HG03060 (cell line): ENCODE data around the gene CCDC141.
"Not testable (repeated sequence)": the region's sequence is repeated elsewhere in the genome, so short reads cannot be mapped to it uniquely, and the experiment has no call there.

Source experiments
- ATAC-seq: cut with Tn5 transposase; IDR thresholded peaks from one replicate; pipeline ENCODE4 v1.9.1; 2021; ENCODE audit warnings: low read depth, moderate number of reproducible peaks; ENCODE audit not compliant: unreplicated experiment

The CCDC141 gene

DNA sequence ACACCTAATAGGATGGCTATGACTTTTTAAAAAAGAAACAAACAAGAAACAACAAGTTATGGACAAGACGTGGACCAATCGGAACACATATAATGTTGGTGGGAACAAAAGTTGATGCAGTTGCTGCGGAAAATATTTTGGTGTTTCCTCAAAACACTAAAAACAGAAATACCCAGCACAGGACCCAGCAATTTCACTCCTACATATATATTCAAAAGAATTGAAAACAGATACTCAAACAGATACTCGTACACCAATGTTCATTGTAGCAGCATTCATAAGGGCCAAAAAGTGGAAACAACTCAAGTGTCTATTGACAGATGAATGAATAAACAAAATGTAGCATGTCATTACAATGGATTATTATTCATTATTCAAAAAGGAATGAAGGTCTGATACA lies 12.1 kb downstream of the CCDC141 start:
- no peak for ATAC-seq

DNA sequence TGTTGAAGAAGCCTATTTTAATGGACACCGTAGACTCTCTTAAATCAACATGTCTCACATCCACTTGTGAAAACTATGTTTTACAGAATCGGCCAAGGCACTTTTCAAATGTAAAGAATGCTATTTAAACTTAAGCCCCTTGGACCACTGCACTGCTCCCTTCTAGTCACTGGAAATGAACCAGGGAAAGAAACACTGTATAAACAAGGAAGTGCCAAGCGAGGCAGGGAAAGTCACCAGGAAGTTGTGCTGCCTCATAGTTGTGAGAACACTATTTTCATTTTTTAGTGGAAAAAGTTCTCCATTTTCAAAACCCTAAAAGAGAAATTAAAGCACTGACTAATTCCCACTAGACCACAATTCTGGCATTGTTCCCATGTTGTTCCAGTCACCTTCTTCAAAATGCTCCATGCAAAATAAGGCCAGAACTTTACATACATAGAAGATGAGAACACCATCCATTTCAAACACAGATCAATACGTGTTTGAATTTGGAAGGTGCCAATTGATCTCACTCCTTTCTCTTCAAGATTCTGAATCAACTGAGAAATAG lies 13.5 kb downstream of the CCDC141 start:
- ATAC-seq, result no peak

DNA sequence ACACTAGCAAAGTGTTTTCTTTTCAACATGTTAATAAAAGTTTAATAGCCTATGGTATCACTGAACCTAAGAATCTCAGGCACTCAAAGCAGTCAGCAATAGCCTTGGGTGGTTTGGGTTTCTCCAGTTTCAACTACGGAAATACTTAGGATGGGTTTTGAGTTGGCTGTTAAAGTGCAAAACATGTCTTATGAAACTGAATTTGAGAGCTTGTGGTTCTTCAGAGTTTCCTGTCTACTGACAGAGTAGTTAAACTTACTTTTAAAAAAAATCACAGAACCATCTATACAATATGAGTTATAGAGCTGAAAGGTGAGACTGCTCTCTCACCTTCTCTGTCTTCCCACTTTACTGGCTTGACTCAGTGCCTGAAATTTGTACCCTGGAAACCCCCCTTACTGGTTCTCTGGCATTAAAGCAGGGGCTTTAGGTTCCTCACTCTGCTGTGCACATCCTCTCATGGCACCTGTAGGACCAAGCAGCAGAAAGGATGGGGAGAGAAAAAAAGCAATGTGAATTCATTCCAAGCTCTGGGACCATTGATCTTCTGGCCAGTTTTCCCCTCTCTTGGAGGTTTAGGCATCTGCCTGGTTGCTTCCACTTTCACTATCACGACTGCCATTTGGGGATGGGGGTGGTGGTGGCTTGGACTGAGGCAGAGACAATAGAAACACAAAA lies 18.1 kb downstream of the CCDC141 start:
- ATAC-seq, result peak; percentile 98

DNA sequence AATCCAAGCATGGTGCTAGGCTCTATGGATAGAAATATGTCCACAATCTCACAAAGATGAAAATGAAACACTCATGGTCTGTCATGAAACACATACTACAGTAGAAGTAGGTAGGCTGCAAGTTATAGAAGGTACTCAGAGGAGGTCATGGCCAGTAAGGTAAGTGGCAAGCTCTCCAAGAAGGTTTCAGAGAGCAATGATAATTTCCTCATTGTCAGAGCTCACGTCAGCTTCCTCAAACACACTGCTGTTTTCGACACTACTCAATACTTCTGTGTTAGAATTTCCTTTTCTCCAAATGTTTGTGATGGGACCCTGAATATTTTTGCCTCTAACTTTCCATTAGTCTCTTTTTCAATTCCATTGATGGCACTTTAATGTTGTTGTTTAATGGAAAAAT lies 25.5 kb downstream of the CCDC141 start:
- ATAC-seq, result no peak

DNA sequence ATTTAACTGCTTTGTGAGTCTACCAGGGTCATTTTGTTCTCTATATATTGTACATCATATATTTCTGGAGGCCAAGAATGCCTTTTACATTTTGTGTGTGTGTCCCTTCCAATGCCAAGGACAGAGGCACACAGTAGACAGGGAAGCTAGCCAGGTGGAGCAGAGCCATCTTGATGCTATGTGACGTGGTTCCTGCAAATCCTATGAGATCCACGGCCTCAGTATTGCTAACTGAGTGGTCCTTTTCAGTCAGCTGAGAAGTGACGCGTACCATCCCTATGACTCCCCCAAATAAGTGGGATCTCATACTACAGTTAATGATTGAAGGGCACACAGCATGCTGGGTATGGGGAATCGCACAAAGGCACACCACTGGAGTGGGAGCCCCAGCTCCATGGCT lies 27.3 kb downstream of the CCDC141 start:
- ATAC-seq, result no peak

DNA sequence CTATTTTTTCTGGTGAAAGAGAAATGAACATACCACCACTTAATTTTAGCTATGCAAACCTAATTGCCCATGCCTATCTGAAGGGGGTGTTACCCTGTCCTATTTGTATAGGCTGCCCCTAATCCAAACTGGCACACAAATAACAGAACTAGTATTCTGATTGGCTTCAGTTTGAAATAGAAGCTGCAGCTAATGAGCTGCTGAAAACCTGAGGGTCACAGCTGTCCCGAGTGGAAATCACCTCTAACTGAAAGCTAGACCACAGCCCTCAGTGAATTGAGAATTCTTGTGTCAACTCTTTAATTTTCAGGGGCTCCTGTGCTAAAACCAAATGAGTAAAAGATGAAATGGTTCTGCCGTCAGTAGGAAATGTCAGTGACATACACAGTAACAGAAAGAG lies 28.7 kb downstream of the CCDC141 start:
- ATAC-seq, result peak; percentile 66

DNA sequence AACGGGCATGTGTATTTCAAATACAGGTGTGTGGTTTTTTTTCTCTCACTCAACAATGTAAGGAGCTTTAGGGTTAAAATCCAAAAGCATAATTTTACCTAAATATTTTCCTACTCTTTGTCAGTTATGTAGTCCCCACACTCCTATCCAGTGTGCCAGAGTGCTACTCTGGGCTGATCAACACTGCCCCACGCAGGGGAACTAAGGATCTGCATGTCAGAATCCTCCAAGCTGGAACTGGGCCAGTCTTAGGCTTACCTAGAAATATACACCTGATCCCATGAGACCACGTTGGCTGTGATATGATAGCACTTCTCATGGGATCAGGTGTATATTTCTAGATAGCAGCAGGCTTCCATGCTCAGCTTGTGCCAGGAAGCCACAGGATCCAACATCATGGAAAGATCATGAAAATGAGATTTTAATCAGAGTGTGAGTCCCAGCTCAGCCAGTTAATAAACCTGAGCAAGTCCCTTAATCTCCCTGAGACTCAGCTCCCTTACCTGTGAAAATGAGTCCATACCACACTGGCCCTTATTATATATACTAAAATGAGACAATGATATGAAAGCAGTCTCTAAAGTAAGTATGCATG lies 29.7 kb downstream of the CCDC141 start:
- ATAC-seq, result peak; percentile 67

DNA sequence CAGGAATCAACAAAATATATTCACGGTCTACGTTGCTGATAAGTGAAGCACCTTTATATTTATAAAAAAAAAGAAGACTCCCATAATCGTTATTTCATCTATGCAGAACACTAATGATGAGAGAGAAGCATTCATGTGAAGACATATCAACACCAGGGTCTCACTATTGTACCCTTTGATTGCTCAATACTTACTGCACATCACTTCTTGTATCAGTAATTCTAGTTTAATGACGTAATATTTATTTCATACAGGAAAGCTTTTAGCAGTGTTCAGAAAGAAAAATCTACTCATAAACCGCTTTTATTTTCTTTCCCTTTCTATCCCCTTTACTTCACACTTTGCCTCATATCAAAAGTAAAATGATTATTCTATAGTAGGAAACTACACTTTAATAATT lies 30.7 kb downstream of the CCDC141 start:
- ATAC-seq, result no peak

DNA sequence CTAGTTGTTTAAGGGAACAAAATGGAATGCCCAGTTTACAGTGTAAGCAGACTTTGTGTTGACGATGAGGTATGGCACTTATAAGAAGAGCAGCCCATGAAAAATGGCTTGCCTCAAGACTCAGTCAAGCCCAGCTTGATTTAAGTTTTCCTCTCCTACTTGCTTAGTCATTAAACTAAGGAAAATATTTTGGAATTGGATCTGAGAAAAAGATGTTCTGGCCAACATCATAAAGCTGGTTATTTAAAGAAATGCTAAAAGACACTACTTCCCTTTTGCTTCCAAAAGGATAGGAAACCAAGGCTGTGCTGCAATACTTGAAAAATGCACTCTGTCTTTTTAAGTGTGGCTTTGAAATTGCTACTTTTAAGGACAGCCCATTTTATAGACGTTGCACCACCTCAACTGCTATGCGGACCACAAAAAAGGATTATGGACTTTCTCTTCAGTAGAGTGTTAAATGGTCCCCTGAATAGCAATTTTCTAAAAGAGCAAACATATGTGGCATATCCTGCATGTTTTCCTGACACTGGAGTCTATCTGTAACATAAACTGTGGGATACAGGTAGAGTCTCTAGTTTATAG lies 32.1 kb downstream of the CCDC141 start:
- no peak for ATAC-seq

DNA sequence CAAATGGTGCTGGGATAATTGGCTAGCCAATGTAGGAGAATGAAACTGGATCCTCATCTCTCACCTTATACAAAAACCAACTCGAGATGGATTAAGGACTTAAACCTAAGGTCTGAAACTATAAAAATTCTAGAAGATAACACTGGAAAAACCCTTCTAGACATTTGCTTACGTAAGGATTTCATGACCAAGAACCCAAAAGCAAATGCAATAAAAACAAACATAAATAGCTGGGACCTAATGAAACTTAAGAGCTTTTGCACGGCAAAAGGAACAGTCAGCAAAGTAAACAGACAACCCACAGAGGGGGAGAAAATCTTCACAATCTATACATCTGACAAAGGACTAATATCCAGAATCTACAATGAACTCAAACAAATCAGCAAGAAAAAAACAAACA lies 35.7 kb downstream of the CCDC141 start:
- ATAC-seq, result not testable (repeated sequence)

DNA sequence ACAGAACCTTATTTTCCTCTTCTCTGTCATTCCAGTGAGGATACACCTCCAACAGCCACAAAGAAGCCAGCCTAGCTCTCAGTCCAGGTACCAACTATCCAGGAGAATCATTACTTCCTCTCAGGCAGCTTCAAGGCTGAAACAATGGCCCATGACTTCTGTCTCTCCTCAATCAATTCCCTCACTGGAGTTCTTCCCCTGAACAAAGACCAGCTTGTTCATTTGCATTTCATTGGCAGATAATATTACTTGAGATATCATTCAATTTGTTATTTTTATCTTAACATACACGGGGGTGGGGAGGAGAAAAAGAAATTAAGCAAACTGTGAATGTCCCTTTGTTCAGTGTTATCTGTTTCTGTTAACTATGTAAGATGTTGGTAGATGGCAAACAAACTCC lies 44.0 kb downstream of the CCDC141 start:
- no peak for ATAC-seq

DNA sequence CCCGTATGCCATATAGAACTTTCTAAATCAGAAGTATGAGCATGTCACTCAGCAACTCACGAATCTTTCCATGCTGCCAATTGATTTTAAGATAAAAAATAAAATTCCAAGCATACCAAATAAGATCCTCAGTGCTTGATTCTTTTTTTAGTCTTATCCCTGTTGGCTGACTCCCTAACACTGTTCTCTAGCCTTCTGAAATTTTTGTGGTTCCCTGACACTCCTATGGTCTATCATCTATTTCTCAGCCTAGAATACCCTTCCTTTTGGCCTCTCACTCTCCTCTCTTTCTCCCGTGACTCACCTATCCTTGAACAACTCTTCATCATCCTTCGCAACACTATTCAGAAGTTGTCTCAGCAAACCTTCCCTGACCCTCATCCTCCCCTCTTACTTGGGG lies 50.5 kb downstream of the CCDC141 start:
- no peak for ATAC-seq

DNA sequence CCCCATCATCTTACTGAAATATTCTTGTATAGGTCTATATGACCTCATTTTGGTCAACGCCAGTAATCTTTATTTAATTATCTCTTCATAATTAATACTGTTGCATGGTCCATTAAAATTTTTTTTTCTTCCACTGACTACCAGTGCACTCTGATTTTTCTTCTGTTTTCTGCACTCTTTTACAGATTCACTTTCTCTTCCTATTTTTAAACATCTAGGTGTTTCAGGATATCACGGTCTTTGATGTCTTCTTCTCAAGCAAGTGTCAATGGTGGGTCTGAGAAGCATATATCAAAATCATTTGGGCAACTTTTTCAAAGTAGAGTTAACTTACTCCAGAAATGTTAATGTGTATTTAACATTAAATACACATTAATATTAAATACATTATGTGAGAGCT lies 51.4 kb downstream of the CCDC141 start:
- ATAC-seq, result no peak

DNA sequence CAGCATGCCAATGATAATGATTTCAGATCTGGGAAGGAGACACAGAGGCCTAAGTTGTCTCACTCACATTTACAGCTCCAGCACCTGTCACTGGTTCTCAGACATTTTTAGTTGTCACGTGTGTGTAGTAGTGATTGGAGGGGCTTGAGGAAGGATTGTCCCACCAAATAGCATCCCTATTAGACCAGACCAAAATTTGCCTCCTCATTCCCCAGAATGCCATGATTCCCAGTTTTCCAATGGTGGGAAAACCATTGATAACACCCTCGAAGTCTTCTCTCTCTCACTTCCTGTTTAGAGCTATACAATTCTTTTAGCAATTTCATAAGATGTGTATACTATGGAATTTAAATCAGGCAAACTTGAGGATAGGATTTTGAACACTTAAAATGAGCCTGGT lies 52.5 kb downstream of the CCDC141 start:
- no peak for ATAC-seq

DNA sequence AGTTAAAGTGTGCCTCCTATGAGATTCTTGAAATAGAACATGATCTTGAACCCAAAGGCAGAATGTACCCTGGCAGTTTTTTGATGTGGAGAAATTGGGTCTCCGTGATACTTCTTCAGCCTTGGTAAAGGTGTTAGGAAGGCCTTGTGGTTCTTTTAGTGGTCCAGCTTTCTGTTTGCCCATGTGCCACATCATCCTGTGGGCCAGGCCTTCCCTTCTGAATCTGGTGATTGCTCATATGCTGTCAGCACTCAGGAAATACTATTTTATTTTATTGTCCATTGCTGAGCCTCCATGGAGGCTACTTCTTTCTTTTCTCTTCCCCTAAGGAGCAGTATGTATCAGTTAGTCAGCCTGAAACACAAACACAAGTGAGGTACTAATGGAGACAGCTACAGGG lies 52.9 kb downstream of the CCDC141 start:
- no peak for ATAC-seq

DNA sequence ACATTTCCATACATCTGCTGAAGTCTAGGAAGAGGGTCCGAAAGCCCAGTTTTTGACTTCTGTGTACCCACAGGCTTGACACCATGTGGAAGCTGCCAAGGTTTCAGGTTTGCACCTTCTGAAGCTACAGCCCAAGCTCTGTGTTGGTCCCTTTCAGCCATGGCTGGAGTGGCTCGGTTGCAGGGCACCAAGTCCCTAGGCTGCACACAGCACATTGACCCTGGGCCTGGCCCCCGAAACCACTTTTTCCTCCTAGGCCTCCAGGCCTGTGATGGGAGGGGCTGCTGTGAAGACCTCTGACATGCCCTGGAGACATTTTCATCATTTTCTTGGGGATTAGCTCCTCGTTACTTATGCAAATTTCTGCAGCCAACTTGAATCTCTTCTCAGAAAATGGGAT lies 55.7 kb downstream of the CCDC141 start:
- no peak for ATAC-seq

DNA sequence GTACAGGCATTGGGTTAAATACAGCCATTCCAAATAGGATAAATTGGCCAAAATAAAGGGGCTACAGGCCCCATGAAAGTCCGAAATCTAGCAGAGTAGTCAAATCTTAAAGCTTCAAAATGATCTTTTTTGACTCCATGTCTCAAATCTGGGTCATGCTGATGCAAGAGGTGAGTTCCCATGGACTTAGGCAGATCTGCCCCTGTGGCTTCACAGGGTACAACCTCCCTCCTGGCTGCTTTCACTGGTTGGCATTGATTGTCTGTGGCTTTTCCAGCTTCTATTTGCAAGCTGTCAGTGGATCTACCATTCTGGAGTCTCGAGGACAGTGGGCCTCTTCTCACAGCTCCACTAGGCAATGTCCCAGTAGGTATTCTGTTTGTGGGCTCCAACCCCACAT lies 56.1 kb downstream of the CCDC141 start:
- no peak for ATAC-seq

DNA sequence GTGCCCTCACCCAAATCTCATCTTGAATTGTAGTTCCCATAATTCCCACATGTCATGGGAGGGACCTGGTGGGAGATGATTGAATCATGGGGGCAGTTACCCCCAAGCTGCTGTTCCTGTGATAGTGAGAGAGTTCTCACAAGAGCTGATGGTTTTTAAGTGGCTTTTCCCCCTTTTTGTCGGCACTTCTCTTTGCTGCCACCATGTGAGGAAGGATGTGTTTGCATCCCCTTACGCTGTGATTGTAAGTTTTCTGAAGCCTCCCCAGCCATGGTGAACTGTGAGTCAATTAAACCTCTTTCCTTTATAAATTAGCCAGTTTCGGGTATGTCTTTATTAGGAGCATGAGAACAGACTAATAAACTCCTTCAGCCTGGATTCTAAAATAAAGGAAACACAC lies 57.2 kb downstream of the CCDC141 start:
- ATAC-seq, result not testable (repeated sequence)

DNA sequence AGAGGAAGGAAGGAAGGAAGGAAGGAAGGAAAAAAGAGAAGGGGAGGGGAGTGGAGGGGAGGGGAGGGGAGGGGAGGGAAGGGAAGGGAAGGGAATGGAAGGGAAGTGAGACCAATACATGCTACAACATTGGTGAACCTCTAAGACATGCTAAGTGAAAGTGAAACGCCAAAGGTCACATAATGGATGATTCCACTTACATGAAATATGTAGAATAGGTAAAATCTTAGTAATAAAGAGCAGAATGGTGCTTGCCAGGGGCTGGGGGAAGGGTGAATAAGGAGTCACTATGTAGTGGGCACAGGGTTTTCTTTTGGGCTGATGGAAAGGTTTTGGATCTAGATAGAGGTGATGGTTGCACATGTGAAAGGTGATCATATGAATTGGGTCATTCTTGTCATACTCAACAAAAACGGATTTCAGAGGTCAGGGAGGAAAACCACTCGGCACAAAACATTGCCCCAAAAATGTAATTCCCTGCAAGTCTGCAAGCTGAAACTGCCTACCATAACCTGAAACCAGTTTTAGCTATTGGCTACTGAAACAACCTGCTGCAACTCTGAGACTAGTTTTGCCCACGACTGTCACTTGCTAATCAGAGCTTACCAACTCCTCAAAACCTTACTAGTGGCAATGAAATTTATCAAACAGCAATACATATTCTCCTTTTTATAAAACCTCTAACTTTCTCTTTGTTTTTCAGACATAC lies 59.2 kb downstream of the CCDC141 start:
- ATAC-seq, result no peak

DNA sequence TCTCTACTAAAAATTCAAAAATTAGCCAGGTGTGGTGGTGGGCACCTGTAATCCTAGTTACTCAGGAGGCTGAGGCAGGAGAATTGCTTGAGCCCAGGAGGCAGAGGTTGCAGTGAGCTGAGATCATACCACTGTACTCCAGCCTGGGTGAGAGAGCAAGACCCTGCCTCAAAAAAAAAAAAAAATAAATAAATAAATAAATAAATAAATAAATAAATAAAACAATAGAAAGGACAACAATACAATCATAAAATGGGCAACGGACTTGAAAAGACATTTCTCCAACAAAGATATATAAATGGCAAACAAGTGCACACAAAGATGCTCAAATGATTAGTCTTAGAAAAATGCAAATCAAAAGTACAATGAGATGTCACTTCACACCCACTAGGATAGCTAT lies 60.5 kb downstream of the CCDC141 start:
- ATAC-seq, result not testable (repeated sequence)

DNA sequence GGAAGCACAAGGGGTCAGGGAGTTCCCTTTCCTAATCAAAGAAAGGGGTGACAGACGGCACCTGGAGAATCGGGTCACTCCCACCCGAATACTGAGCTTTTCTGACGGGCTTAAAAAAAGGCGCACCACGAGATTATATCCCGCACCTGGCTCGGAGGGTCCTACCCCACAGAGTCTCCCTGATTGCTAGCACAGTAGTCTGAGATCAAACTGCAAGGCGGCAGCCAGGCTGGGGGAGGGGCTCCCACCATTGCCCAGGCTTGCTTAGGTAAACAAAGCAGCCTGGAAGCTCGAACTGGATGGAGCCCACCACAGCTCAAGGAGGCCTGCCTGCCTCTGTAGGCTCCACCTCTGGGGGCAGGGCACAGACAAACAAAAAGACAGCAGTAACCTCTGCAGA lies 67.3 kb downstream of the CCDC141 start:
- ATAC-seq, result not testable (repeated sequence)
